ENCODE measurements around the gene KCNMA1.

Gene KCNMA1

DNA sequence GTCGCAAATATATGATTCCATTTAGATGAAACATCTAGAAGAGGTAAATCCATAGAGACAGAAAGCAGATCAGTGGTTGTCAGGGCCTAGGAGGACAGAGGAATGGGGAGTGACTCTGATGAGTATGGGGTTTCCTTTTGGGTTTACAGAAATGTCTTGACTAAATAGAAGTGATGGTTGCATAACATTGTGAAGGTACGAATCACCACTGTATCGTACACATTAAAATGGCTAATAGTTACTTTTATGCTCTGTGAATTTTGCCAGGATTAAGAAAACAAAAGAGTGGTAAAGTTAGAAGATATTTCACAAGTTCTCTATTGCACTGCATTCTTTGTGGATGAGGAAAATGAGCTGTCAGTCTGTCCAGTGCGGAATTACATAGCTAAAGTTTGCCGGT, 407.4 kb downstream of the KCNMA1 start:
- peak; percentile 43 for DNase-seq (ENCODE audit: low read depth)
- H3K4me3 ChIP-seq (ENCODE audit: control insufficient read depth, low read depth, low read length): no peak overlapping the region
- TF ChIP-seq, protein P1, sequence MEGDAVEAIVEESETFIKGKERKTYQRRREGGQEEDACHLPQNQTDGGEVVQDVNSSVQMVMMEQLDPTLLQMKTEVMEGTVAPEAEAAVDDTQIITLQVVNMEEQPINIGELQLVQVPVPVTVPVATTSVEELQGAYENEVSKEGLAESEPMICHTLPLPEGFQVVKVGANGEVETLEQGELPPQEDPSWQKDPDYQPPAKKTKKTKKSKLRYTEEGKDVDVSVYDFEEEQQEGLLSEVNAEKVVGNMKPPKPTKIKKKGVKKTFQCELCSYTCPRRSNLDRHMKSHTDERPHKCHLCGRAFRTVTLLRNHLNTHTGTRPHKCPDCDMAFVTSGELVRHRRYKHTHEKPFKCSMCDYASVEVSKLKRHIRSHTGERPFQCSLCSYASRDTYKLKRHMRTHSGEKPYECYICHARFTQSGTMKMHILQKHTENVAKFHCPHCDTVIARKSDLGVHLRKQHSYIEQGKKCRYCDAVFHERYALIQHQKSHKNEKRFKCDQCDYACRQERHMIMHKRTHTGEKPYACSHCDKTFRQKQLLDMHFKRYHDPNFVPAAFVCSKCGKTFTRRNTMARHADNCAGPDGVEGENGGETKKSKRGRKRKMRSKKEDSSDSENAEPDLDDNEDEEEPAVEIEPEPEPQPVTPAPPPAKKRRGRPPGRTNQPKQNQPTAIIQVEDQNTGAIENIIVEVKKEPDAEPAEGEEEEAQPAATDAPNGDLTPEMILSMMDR (IDR thresholded peaks at IDR 0.05; ENCODE audit: control insufficient read depth, insufficient read depth, low read depth, low read length, missing control alignments): no peak

DNA sequence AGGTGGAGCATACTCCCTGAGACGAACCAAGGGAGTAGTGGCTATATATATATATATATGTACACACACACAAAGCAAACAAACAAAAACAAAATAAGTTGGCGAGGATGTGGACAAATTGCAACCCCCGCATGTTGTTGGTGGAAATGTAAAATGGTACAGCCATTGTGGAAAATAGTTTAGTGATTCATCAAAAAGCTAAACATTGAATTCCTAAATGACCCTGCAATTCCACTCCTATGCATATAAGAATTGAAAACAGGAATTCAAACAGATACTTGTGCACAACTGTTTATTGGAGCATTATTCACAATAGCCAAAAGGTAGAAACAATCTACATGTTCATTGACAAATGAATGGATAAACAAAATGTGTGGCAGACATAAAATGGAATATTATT, 407.9 kb downstream of the KCNMA1 start:
- TF ChIP-seq, protein P1 (IDR thresholded peaks at IDR 0.05; ENCODE audit: control insufficient read depth, insufficient read depth, low read depth, low read length, missing control alignments): no peak
- no peak for DNase-seq (ENCODE audit: low read depth)
- no peak overlapping the region for H3K4me3 ChIP-seq (ENCODE audit: control insufficient read depth, low read depth, low read length)

DNA sequence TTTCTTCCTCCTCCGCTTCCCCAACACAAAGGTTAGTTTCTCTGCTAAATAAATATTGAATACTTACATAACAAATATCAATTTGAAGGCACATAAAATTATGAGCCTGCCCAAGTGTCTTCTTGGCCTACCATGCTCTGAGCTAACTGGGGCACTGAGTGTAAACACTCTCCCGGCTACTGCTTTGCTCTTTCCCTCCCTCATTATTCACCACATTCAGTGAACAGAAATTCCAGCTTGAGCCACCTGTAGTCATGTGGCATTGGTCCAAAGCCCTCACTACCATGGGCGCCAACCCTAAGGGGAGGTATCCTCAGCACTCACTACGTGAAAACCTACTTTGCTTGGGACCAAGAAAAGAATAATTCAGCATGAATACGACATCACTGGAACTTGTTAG, 409.0 kb downstream of the KCNMA1 start:
- no peak for DNase-seq (ENCODE audit: low read depth)
- H3K4me3 ChIP-seq (ENCODE audit: control insufficient read depth, low read depth, low read length): no peak overlapping the region
- TF ChIP-seq, protein P1 (IDR thresholded peaks at IDR 0.05; ENCODE audit: control insufficient read depth, insufficient read depth, low read depth, low read length, missing control alignments): no peak

DNA sequence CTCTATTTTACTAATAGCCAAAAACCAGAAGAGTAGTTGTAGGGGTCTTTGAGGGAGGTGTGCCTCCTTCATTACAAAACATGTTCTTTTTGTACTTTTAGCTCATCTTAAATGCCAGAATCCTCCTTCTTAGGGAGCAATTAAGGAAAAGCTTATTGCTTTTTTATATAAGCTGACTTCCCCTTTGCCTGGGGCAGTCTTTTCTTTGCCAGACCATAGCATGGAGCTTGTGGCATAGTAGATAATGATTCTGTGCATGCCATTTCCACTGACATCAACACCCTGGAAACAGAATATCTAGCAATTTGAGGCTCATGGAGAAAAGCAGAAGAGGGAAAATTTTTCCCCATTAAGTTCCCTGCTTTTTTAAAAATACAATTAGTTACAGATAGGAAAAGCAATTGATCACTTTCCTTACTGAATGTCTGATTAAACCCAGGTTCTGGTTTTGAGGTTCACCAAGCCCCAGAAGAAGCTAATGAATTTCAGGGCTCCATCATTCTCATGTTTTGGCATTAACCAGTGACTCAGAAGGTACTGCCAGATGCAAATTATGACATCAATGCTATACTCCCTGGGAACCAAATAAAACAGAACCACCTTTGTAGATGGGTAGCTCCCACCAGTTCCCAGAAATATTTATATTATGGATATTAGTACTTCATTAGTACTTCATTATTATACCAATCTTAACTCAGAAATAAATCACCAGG, 410.6 kb downstream of the KCNMA1 start:
- no peak overlapping the region for H3K4me3 ChIP-seq (ENCODE audit: control insufficient read depth, low read depth, low read length)
- TF ChIP-seq, protein P1 (IDR thresholded peaks at IDR 0.05; ENCODE audit: control insufficient read depth, insufficient read depth, low read depth, low read length, missing control alignments): no peak
- DNase-seq (ENCODE audit: low read depth): no peak

DNA sequence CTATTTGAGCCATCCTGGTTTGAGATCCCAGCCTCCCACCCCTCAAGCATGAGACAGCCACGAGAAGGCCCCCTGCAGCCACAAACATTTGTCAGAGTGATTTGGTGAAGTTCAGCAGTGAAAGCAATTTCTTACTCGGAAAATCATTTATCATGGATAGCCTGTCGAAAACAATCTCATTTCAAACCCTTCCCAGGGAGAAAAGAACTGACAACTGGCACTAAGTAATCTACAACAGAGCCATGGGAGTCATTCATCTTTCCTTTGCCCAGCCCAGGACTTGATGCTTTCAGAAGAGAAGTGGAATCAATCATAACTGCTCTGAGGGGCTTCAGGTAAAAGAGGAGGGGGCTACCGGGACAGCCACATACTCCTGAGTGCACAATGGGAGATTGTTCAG, 411.2 kb downstream of the KCNMA1 start:
- no peak for DNase-seq (ENCODE audit: low read depth)
- H3K4me3 ChIP-seq (ENCODE audit: control insufficient read depth, low read depth, low read length): no peak overlapping the region
- TF ChIP-seq, protein P1 (IDR thresholded peaks at IDR 0.05; ENCODE audit: control insufficient read depth, insufficient read depth, low read depth, low read length, missing control alignments): no peak

DNA sequence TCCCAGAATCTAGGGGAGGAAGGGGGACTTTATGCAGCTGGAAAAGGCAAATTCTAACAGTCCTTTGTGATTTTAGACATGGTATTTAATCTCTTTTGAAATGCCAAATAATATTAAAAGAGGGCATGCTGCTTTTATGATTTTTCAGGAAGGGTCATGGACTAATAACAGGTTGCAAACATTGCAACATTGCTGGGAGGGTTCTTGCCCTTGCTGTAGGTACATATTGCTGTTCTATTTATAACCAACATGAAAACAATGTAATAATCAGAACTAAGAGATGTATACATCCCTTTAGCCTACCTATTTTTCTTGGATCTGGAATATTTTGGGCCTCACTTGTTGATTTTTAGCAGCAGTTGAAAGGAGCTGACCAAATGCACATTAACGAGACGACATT, 411.6 kb downstream of the KCNMA1 start:
- TF ChIP-seq, protein P1 (IDR thresholded peaks at IDR 0.05; ENCODE audit: control insufficient read depth, insufficient read depth, low read depth, low read length, missing control alignments): no peak
- no peak for DNase-seq (ENCODE audit: low read depth)

More for the DNA sequence above, 411.6 kb downstream of the KCNMA1 start:
- H3K4me3 ChIP-seq (ENCODE audit: control insufficient read depth, low read depth, low read length): no peak overlapping the region
